Naive thymus-derived CD8-positive, alpha-beta T cell (primary cell): ENCODE measurements around the gene MPST. TPM values are rescaled to one million over a fixed set of nuclear protein-coding genes. Genes with fewer than 3 reads are reported as not detected.
A peak's percentile ranks its signal among the peaks of the same experiment; 100 is the strongest.

Experiments used
- ATAC-seq, 2 donors: fragments of 150-1000 bp; cut with Tn5 transposase in 1 of 2; sonication (Bioruptor Pico), chemical (Tn5 transposase) in 1 of 2; 1 replicate in 1 of 2; 2 replicates in 1 of 2; pipeline ENCODE4 v1.10.0; 2021; ENCODE audit warnings: mild to moderate bottlenecking in 2 of 2, moderate library complexity in 2 of 2
- POLR2A ChIA-PET: fragments of 350-600 bp; sonication (Branson Sonifier 250); formaldehyde crosslinking; loops from one replicate; lab custom pipeline; 2021; ENCODE audit warnings: antibody characterized with exemption; lab: Charles Lee
- DNase-seq, 10 donors: peaks; one replicate each; pipeline versions ENCODE4 v3.0.0 to v3.0.0-alpha.2; 2020 to 2022
- H3K27ac Mint-ChIP-seq, 10 donors: one replicate each; pipeline ENCODE4 v1.8.0; 2020 to 2022; ENCODE audit warnings: mild to moderate bottlenecking in 10 of 10, mixed read lengths in 10 of 10, moderate library complexity in 4 of 10, inconsistent platforms in 1 of 10
- H3K27me3 Mint-ChIP-seq, 5 donors: one replicate each; pipeline ENCODE4 v1.8.0; 2021 to 2022; ENCODE audit warnings: mixed read lengths in 5 of 5
- H3K36me3 Mint-ChIP-seq, 3 donors: one replicate each; pipeline ENCODE4 v1.8.0; 2020 to 2022; ENCODE audit warnings: mixed read lengths in 3 of 3, mild to moderate bottlenecking in 2 of 3, inconsistent platforms in 1 of 3
- H3K4me1 Mint-ChIP-seq, 4 donors: one replicate each; pipeline ENCODE4 v1.8.0; 2021 to 2022; ENCODE audit warnings: mixed read lengths in 4 of 4
- H3K4me3 Mint-ChIP-seq, 10 donors: one replicate each; pipeline ENCODE4 v1.8.0; 2020 to 2022; ENCODE audit warnings: mild to moderate bottlenecking in 10 of 10, mixed read lengths in 10 of 10, moderate library complexity in 6 of 10, inconsistent platforms in 1 of 10
- H3K9me3 Mint-ChIP-seq, 9 donors: one replicate each; pipeline ENCODE4 v1.8.0; 2020 to 2022; ENCODE audit warnings: mixed read lengths in 9 of 9, mild to moderate bottlenecking in 3 of 9, inconsistent platforms in 1 of 9, moderate library complexity in 1 of 9
- polyA plus RNA-seq, 3 donors: library from polyadenylated mRNA; unstranded; fragments of 300-500 nt; fragmentation: Illumina TruSeq; gene quantifications; one replicate each; pipeline ENCODE4 v1.2.3, GENCODE V29; 2021
- total RNA-seq, 8 experiments: library from RNA in 2 of 8; stranded (reverse) in 2 of 8; gene quantifications; one replicate each; pipeline ENCODE4 v1.2.3 and lab custom pipeline; 2021 to 2026

Gene MPST
- total RNA-seq (1 to 10 TPM; 1.1 to 1.5 TPM), polyA plus RNA-seq (1 to 10 TPM in 2 of 3 donors, under 1 TPM in 1; 0.34 to 9.7 (median 1.8) TPM), total RNA-seq (lab: John Stamatoyannopoulos, UW) (0 to 1.3 (median 0.34) reads per million in 6 experiments)

DNA sequence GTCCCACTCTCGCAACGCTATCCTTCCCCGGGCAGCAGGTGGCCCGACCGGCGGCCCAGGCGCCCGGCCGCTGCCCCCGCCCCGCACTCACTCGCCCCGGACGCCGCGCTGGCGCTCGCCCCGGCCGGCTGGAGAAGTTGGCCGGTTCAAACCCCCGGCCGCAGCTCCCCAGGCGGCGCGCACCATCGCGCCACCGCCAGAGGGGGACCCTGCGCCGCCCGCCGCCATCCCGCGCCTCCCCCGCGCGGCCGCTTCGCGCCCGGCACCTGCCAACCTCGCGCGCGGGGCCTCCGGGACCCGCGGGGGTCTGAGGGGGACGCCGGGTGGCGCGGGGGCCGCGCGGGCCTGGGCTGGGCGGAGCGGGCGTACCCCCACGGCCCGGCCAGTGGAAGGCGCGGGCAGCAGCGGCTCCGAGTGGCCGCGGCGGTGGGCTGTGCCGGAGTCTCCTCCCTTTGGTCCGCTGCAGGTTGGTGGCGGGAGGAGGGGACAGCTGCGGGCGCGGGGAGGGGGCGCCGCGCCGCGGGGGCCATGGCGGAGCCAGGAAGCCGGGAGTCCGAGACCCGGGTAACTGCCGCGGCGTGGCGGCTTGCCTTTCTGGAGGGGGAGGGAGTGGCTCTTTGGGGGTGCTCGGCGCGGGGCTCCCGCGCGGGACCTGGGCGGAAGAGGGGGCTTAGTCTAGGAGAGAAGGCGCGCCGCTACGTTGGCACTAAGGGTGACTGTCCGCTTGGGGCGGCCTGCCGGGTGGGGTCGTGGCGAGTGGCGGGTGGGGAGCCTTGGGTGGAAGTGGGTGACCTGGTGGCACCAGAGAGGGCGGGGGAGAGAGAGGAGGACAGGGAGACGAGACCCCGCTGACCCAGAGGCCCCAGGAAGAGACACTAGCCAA lies at the start of gene MPST, which contains the start of gene TST:
Gene MPST, plus strand, starts transcription at position 434 of the 883 bp plus-strand sequence. Its CDS starts 95 bp downstream, at position 529.
Gene TST, minus strand, starts transcription at position 139 of the 883 bp plus-strand sequence. CDS start 715 bp downstream, outside the sequence.
- Mint-ChIP-seq H3K36me3 (no peaks in the 10 kb centered on the region), H3K27ac (peak within 1 kb of the TSS in 4 of 10 donors; percentile 31 to 61 (median 38)), H3K4me3 (peak within 1 kb of the TSS; percentile 72 to 87 (median 82)), H3K27me3 (peaks cover 0 to 30% (median 12%) of the 10 kb centered on the region in 5 donors), H3K4me1 (peaks cover 0 to 21% (median 7%) of the 10 kb centered on the region in 4 donors), H3K9me3 (no peaks in the 10 kb centered on the region)
- peak in 6 of 10 donors; percentile 19 to 62 (median 22) for DNase-seq
- POLR2A ChIA-PET: no interaction called here
- peak; percentile 78 to 80 for ATAC-seq

DNA sequence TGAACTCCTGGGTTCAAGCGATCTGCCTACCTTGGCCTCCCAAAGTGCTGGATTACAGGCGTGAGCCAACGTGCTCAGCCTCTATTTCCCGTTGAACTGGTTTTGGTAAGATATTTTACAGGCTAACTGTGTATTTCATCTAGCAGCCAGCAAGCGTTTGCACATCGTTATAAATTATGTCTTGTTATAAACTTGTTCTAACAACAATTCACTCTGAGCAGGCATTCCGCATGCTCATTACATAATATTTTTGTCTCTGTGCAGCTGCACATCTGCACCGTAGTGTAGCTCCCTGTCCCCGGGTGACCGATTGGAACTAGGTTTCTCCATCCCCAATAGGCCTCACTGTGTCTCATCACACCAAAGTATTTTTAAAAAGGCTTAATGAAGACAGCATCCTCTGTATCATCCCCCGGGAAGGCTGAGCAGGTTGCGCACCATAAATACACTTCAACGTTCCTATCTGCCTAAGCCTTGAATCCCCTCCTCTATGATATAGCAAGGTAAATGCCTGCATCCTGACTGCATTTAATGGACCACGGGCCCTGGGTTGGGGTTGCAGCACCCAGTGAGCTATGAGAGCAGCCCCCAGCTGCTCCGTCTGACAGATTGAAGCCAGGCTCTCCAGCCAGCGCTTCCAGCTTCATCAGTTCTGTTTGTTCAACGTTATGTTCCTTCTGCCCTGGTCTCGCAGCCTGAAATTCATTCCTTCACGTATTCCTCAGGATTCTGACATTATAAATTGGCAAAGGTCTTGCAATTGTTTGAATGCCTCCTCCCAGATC lies 48.0 kb upstream of the MPST start:
- H3K9me3 Mint-ChIP-seq: no peaks in the 10 kb centered on the region
- no peak overlapping the region for H3K27ac Mint-ChIP-seq
- POLR2A ChIA-PET: interaction anchor here (1.1 kb wide), 1 partner anchor 10 kb away, joined by 6 read pairs; no protein-coding TSS in a partner anchor
- no peak for DNase-seq
- H3K36me3 Mint-ChIP-seq: no peaks in the 10 kb centered on the region
- no peak for ATAC-seq
- H3K27me3 Mint-ChIP-seq: peaks cover 0 to 4% (median 0%) of the 10 kb centered on the region in 5 donors
- H3K4me3 Mint-ChIP-seq: no peak overlapping the region
- no peaks in the 10 kb centered on the region for H3K4me1 Mint-ChIP-seq

DNA sequence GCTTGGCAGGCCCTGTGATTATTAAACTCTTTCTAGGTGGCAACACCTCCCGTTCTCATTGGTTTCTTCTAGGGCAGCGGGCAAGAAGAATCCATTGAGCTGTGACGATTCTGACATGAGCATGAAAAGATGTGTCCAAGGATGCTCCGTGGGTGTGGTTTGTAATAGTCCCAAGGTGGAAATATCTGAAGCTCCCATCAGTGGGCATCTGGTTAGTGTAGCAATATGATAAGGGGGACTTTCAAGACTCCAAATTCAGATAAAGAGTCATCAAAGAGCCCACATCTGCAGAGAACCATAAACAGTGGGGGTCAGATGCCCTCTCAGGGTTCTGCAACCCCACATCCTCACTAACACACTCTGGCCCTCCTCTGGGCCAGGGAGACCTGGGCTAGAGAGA lies 42.9 kb upstream of the MPST start:
- ATAC-seq: no peak

DNA sequence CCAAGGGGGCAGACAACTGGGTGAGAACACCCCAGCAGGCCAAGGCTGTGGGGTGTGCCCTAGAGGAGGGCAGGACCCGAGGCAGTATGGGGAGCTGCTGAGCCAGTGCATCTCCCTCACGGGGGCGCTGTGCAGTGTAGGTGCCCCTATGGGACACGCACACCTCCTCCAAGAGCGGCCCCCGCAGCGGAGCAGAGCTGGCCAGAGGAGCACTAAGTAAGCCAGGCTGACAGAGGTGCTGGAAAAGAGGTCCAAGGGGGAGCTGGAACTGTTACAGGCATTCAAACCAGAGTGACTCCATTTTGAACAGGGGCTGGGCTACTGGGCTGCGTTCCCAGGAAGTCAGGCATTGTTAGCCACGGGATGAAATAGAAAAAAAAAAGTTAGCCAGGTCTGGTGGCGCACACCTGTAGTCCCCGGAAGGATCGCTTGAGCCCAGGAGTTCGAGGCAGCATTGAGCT lies 42.1 kb upstream of the MPST start:
- POLR2A ChIA-PET: interaction anchor here (0.5 to 1.6 kb wide), 8 partner anchors 11 to 507 kb away, joined by 3 to 14 read pairs (median 4); partner anchors contain the start of genes IFT27 and KCTD17
- Mint-ChIP-seq H3K36me3 (no peaks in the 10 kb centered on the region), H3K27ac (peak overlapping the region; percentile 91 to 99 (median 96)), H3K4me1 (peaks cover 7 to 16% (median 10%) of the 10 kb centered on the region in 4 donors), H3K27me3 (peaks cover 0 to 6% (median 2%) of the 10 kb centered on the region in 5 donors), H3K4me3 (peak overlapping the region; percentile 88 to 99 (median 94)), H3K9me3 (no peaks in the 10 kb centered on the region)
- ATAC-seq (peak; percentile 95 to 97), DNase-seq (peak; percentile 71 to 92 (median 79))

More for the DNA sequence above, 42.9 kb upstream of the MPST start:
- POLR2A ChIA-PET: interaction anchor here (0.7 to 1.6 kb wide), 2 partner anchors 61 to 201 kb away, joined by 3 to 14 read pairs; partner anchors contain the start of gene IFT27
- DNase-seq: no peak
- H3K27ac Mint-ChIP-seq: peak overlapping the region in 6 of 10 donors; percentile 18 to 97 (median 79)
- no peaks in the 10 kb centered on the region for H3K36me3 Mint-ChIP-seq
- H3K9me3 Mint-ChIP-seq: no peaks in the 10 kb centered on the region
- peak overlapping the region in 7 of 10 donors; percentile 10 to 99 (median 91) for H3K4me3 Mint-ChIP-seq
- H3K4me1 Mint-ChIP-seq: peaks cover 7 to 16% (median 10%) of the 10 kb centered on the region in 4 donors
- peaks cover 0 to 2% (median 0%) of the 10 kb centered on the region in 5 donors for H3K27me3 Mint-ChIP-seq

- Mint-ChIP-seq H3K27me3 (peaks cover 0 to 12% (median 3%) of the 10 kb centered on the region in 5 donors), H3K4me3 (peak overlapping the region; percentile 88 to 99 (median 94)), H3K9me3 (no peaks in the 10 kb centered on the region), H3K27ac (peak overlapping the region; percentile 91 to 99 (median 96)), H3K4me1 (peaks cover 7 to 16% (median 10%) of the 10 kb centered on the region in 4 donors), H3K36me3 (no peaks in the 10 kb centered on the region)
- POLR2A ChIA-PET: interaction anchor here (0.6 to 1.6 kb wide), 7 partner anchors 10 to 506 kb away, joined by 3 to 14 read pairs (median 4); partner anchors contain the start of genes IFT27 and KCTD17
- peak; percentile 75 to 76 for ATAC-seq
- peak; percentile 84 to 94 (median 88) for DNase-seq
Measured at GRCh38 chr22:36977947-36978660, 41.4 kb upstream of the MPST start.

DNA sequence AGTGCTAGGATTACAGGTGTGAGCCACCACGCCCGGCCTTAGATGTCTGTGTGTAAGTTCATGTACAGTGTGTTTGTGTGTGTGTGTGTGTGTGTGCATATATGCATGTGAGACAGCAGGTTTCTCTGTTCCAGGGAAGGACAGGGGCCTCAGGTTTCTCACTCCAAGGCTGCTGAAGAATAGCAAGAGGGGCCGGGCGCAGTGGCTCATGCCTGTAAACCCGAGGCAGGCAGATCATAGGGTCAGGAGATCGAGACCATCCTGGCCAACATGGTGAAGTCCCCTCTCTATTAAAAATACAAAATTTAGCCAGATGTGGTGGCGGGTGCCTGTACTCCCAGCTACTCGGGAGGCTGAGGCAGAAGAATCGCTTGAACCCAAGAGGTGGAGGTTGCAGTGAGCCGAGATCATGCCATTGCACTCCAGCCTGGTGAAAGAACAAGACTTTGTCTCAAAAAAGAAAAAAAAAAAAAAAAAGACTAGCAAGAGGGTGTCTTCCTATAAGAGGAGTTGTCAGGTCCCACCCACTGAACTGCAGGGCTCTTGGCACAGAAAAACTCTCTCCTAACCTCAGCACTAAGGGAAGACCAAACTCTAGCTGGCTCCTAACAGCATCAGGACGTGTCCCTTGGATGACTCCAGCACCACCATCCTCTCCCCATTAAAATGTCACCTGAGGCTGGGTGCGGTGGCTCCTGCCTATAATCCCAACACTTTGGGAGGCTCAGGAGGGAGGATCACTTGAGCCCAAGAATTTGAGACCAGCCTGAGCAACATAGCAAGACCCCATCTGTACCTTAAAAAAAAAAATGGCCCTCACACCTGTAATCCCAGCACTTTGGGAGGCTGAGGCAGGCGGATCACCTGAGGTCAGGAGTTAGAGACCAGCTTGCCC lies 40.3 kb upstream of the MPST start:
- POLR2A ChIA-PET: no interaction called here
- H3K4me3 Mint-ChIP-seq: peak overlapping the region in 1 of 10 donors; percentile 4
- no peak for DNase-seq

GRCh38 chr22:36981247-36981775 lies 38.2 kb upstream of the MPST start:
- Mint-ChIP-seq H3K27me3 (peaks cover 2 to 20% (median 6%) of the 10 kb centered on the region in 5 donors), H3K4me3 (peak overlapping the region in 1 of 10 donors; percentile 64), H3K36me3 (peaks cover 0 to 12% (median 8%) of the 10 kb centered on the region in 3 donors), H3K27ac (peak overlapping the region in 3 of 10 donors; percentile 40 to 81 (median 40)), H3K4me1 (peaks cover 7 to 16% (median 10%) of the 10 kb centered on the region in 4 donors), H3K9me3 (peaks cover 0 to 13% (median 10%) of the 10 kb centered on the region in 9 donors)
- DNase-seq (no peak), ATAC-seq (no peak)
- POLR2A ChIA-PET: interaction anchor here (0.8 kb wide), 1 partner anchor 9 kb away, joined by 6 read pairs; no protein-coding TSS in a partner anchor

More for the DNA sequence above, 40.3 kb upstream of the MPST start:
- H3K9me3 Mint-ChIP-seq: no peaks in the 10 kb centered on the region
- ATAC-seq: no peak
- H3K4me1 Mint-ChIP-seq: peaks cover 7 to 16% (median 10%) of the 10 kb centered on the region in 4 donors
- H3K27ac Mint-ChIP-seq: peak overlapping the region in 2 of 10 donors; percentile 19 to 69
- H3K27me3 Mint-ChIP-seq: peaks cover 2 to 20% (median 4%) of the 10 kb centered on the region in 5 donors
- H3K36me3 Mint-ChIP-seq: no peaks in the 10 kb centered on the region

DNA sequence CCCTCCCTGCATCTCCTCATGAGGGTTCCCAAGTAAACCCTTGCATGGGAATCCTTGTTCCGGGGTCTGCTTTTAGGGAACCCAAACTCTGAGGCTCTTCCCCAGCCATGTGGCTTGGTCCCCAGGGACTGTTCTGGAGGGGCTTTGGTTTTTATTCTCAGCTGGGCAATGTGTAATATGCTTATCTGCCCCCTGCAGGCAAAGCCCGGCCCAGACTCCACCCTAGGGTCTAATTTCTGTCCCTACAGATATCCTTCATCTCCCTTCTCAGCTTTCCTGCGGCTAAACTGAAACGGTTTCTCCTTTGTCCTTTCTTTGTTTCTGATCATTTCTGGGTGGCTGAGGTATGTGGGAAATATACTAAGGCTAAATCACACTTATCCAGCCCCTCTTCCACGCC lies 37.4 kb upstream of the MPST start:
- Mint-ChIP-seq H3K27ac (no peak overlapping the region), H3K27me3 (peaks cover 2 to 20% (median 6%) of the 10 kb centered on the region in 5 donors), H3K4me3 (no peak overlapping the region), H3K9me3 (peaks cover 0 to 20% (median 16%) of the 10 kb centered on the region in 9 donors), H3K4me1 (peaks cover 7 to 15% (median 10%) of the 10 kb centered on the region in 4 donors), H3K36me3 (peaks cover 0 to 18% (median 11%) of the 10 kb centered on the region in 3 donors)
- no peak for DNase-seq
- POLR2A ChIA-PET: no interaction called here
- ATAC-seq: no peak

GRCh38 chr22:36985211-36985889 lies 34.2 kb upstream of the MPST start:
- POLR2A ChIA-PET: no interaction called here
- Mint-ChIP-seq H3K27ac (no peak overlapping the region), H3K9me3 (peaks cover 0 to 21% (median 16%) of the 10 kb centered on the region in 9 donors), H3K36me3 (peaks cover 0 to 18% (median 11%) of the 10 kb centered on the region in 3 donors), H3K4me3 (no peak overlapping the region), H3K4me1 (no peaks in the 10 kb centered on the region), H3K27me3 (peaks cover 4 to 29% (median 19%) of the 10 kb centered on the region in 5 donors)
- ATAC-seq (no peak), DNase-seq (no peak)
